SK-N-SH treated with all-trans-retinoic acid at 6 μM for 48 hours (cell line): ENCODE results near the gene EML4.
A peak's percentile ranks its signal among the peaks of the same experiment; 100 is the strongest.

Experiments
- ATAC-seq: fragments of 200-7000 bp; cut with Tn5 transposase; 3 replicates; pipeline ENCODE4 v1.9.1; 2020; ENCODE audit warnings: mild to moderate bottlenecking, moderate library complexity
- ARNTL ChIP-seq: fragments of 450-650 bp; formaldehyde crosslinking; IDR thresholded peaks from 2 replicates; pipeline ENCODE4 v1.5.0; 2020; ENCODE audit warnings: low read depth, mild to moderate bottlenecking, moderate library complexity, borderline replicate concordance
- BACH2 ChIP-seq: fragments of 250-450 bp; sonication (Bioruptor Pico); IDR thresholded peaks from 2 replicates; pipeline ENCODE4 v1.9.0; 2021; ENCODE audit warnings: mild to moderate bottlenecking, borderline replicate concordance
- CREB5 ChIP-seq: fragments of 250-450 bp; sonication (Bioruptor Pico); IDR thresholded peaks from 2 replicates; pipeline ENCODE4 v1.5.1; 2020; ENCODE audit warnings: low read depth, mild to moderate bottlenecking, moderate library complexity
- CSDC2 ChIP-seq: fragments of 250-450 bp; sonication (Bioruptor Pico); IDR thresholded peaks from 2 replicates; pipeline ENCODE4 v1.5.0; 2020; ENCODE audit warnings: mild to moderate bottlenecking, moderate library complexity
- GLIS3 ChIP-seq: fragments of 250-450 bp; sonication (Bioruptor Pico); IDR thresholded peaks from 2 replicates; pipeline ENCODE4 v1.5.0; 2020; ENCODE audit warnings: mild to moderate bottlenecking, moderate library complexity
- ISL1 ChIP-seq: fragments of 250-450 bp; sonication (Bioruptor Pico); IDR thresholded peaks from 2 replicates; pipeline ENCODE4 v2.1.2; 2022; ENCODE audit warnings: mild to moderate bottlenecking, moderate library complexity
- OSR1 ChIP-seq: fragments of 250-450 bp; sonication (Bioruptor Pico); IDR thresholded peaks from 2 replicates; pipeline ENCODE4 v1.8.0; 2022; ENCODE audit warnings: moderate library complexity, mild to moderate bottlenecking, inconsistent platforms
- PATZ1 ChIP-seq: fragments of 250-450 bp; sonication (Bioruptor Pico); IDR thresholded peaks from 2 replicates; pipeline ENCODE4 v1.8.0; 2020; ENCODE audit warnings: mild to moderate bottlenecking, moderate library complexity, borderline replicate concordance
- PPARA ChIP-seq: fragments of 250-450 bp; sonication (Bioruptor Pico); IDR thresholded peaks from 2 replicates; pipeline ENCODE4 v1.5.0; 2020; ENCODE audit warnings: mild to moderate bottlenecking, borderline replicate concordance
- ZC3H10 ChIP-seq: fragments of 250-450 bp; sonication (Bioruptor Pico); IDR thresholded peaks from 2 replicates; pipeline ENCODE4 v1.5.1; 2021; ENCODE audit warnings: mild to moderate bottlenecking, moderate library complexity
- ZFP3 ChIP-seq: fragments of 250-450 bp; sonication (Bioruptor Pico); IDR thresholded peaks from 2 replicates; pipeline ENCODE4 v1.5.0; 2020; ENCODE audit warnings: mild to moderate bottlenecking, moderate library complexity
- ZFP30 ChIP-seq: fragments of 450-650 bp; formaldehyde crosslinking; IDR thresholded peaks from 2 replicates; pipeline ENCODE4 v1.5.0; 2022; ENCODE audit warnings: mild to moderate bottlenecking, moderate library complexity
- ZNF565 ChIP-seq: fragments of 450-650 bp; formaldehyde crosslinking; conservative IDR thresholded peaks from 2 replicates; pipeline ENCODE4 v1.5.0; 2020; ENCODE audit warnings: low read depth, mild to moderate bottlenecking, moderate library complexity
- ZNF8 ChIP-seq: fragments of 450-650 bp; formaldehyde crosslinking; IDR thresholded peaks from 2 replicates; pipeline ENCODE4 v1.5.0; 2020; ENCODE audit warnings: mild to moderate bottlenecking, moderate library complexity
- TF ChIP-seq, protein P1 (sequence below): fragments of 250-450 bp; sonication (Bioruptor Pico); IDR thresholded peaks from 2 replicates; pipeline ENCODE4 v1.5.1; 2021; ENCODE audit warnings: mild to moderate bottlenecking, moderate library complexity
- TF ChIP-seq, protein P2 (sequence below): fragments of 250-450 bp; sonication (Bioruptor Pico); IDR thresholded peaks from 2 replicates; pipeline ENCODE4 v1.8.0; 2021; ENCODE audit warnings: low read depth, mild to moderate bottlenecking, moderate library complexity, borderline replicate concordance
- TF ChIP-seq, protein P3 (sequence below): fragments of 250-450 bp; sonication (Bioruptor Pico); IDR thresholded peaks from 2 replicates; pipeline ENCODE4 v1.5.0; 2020; ENCODE audit warnings: mild to moderate bottlenecking, moderate library complexity

EML4 gene

GRCh38 chr2:42167458-42167857 is 1.7 kb upstream of the EML4 start:
- ATAC-seq, result peak; percentile 6; the same call in 1 of the 3 replicates
- no peak for TF ChIP-seq PPARA
- TF ChIP-seq ZC3H10 (CRISPR knock-in tag), result no peak
- peak; percentile 64; the same call in 1 of the 2 replicates for TF ChIP-seq CSDC2 (CRISPR knock-in tag)
- TF ChIP-seq, protein P1, sequence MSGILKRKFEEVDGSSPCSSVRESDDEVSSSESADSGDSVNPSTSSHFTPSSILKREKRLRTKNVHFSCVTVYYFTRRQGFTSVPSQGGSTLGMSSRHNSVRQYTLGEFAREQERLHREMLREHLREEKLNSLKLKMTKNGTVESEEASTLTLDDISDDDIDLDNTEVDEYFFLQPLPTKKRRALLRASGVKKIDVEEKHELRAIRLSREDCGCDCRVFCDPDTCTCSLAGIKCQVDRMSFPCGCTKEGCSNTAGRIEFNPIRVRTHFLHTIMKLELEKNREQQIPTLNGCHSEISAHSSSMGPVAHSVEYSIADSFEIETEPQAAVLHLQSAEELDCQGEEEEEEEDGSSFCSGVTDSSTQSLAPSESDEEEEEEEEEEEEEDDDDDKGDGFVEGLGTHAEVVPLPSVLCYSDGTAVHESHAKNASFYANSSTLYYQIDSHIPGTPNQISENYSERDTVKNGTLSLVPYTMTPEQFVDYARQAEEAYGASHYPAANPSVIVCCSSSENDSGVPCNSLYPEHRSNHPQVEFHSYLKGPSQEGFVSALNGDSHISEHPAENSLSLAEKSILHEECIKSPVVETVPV, result no peak
- TF ChIP-seq ZFP30 (CRISPR knock-in tag), result no peak

DNA sequence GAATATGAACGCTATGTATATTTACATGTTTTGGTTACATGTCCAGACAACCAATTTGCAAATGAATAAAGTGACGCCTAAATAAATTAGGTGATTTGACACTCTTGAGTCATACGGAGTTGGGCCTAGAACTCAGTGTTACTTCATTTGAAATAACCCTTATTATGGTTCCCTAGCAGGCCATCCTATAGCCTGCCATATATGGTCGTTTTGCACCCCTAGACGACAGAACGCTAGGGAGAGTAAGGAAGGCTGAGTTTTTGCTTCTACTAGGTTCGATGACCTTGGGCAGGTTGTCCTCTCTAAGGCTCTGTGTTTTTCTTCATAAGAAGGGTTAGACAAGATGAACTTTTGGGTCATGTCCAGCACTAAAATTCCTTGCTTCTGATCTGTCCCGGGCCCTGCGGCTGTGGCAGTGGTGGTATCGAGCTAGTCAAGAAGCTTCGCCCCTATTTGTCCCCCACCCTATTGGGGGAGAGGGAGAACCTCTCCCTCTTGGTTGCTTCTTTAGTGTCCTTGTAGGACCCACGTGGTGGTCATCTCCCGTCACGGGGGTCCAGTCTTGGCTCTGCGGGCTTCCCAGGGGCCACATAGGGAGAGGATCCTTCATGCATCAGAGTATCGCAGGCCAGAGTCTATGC is 574 bp upstream of the EML4 start:
- TF ChIP-seq, protein P2, sequence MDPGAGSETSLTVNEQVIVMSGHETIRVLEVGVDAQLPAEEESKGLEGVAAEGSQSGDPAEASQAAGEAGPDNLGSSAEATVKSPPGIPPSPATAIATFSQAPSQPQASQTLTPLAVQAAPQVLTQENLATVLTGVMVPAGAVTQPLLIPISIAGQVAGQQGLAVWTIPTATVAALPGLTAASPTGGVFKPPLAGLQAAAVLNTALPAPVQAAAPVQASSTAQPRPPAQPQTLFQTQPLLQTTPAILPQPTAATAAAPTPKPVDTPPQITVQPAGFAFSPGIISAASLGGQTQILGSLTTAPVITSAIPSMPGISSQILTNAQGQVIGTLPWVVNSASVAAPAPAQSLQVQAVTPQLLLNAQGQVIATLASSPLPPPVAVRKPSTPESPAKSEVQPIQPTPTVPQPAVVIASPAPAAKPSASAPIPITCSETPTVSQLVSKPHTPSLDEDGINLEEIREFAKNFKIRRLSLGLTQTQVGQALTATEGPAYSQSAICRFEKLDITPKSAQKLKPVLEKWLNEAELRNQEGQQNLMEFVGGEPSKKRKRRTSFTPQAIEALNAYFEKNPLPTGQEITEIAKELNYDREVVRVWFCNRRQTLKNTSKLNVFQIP, result no peak
- no peak for TF ChIP-seq ZNF8 (CRISPR knock-in tag)
- TF ChIP-seq ZNF565 (CRISPR knock-in tag), result 0 out of 2 replicates have a peak, but pooled peaks have one; percentile 57
- TF ChIP-seq ZFP3 (CRISPR knock-in tag), result peak; percentile 16; the same call in 1 of the 2 replicates
- TF ChIP-seq, protein P3, sequence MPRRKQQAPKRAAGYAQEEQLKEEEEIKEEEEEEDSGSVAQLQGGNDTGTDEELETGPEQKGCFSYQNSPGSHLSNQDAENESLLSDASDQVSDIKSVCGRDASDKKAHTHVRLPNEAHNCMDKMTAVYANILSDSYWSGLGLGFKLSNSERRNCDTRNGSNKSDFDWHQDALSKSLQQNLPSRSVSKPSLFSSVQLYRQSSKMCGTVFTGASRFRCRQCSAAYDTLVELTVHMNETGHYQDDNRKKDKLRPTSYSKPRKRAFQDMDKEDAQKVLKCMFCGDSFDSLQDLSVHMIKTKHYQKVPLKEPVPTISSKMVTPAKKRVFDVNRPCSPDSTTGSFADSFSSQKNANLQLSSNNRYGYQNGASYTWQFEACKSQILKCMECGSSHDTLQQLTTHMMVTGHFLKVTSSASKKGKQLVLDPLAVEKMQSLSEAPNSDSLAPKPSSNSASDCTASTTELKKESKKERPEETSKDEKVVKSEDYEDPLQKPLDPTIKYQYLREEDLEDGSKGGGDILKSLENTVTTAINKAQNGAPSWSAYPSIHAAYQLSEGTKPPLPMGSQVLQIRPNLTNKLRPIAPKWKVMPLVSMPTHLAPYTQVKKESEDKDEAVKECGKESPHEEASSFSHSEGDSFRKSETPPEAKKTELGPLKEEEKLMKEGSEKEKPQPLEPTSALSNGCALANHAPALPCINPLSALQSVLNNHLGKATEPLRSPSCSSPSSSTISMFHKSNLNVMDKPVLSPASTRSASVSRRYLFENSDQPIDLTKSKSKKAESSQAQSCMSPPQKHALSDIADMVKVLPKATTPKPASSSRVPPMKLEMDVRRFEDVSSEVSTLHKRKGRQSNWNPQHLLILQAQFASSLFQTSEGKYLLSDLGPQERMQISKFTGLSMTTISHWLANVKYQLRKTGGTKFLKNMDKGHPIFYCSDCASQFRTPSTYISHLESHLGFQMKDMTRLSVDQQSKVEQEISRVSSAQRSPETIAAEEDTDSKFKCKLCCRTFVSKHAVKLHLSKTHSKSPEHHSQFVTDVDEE (CRISPR knock-in tag), result peak; percentile 20; the same call in 1 of the 2 replicates
- no peak for TF ChIP-seq ARNTL (CRISPR knock-in tag)
- no peak for TF ChIP-seq GLIS3

DNA sequence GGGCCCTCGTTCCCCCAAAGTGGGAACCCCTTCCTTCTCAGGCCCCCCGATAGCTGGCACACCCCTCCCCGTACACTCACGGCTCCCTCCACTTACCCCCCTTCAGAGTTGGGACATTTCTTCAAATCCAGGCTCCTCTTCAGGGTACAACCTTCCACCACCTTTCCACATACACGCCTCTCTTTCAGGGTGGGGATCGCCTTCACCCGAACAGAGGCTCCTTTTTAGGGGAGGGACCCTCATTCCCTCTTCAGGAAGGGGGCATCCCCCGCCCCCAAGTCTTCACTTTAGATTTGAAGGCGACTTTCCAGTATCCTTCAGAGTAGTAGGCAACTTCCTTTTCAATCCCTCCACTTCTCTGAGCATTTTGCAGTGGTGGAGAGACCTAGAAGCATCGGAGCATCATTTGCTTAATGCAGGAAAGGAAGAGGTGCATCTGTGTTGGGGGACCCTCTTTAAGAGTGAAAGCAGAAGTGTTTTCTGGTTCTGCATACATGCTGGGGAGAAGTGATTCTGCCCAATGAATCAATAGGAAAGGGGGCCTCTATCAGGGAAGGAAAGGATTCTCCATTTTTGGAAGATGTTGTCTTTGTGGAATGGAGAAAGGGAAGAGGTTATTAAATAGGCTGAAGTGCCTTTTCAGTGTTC is 845 bp downstream of the EML4 start:
- ATAC-seq, result peak; percentile 48
- no peak for TF ChIP-seq GLIS3
- TF ChIP-seq OSR1, result no peak
- TF ChIP-seq ZNF8 (CRISPR knock-in tag), result no peak
- no peak for TF ChIP-seq BACH2 (CRISPR knock-in tag)
- no peak for TF ChIP-seq ISL1
- TF ChIP-seq, protein P1, result no peak
- TF ChIP-seq ZFP3 (CRISPR knock-in tag), result no peak
- no peak for TF ChIP-seq PPARA
- no peak for TF ChIP-seq ZFP30 (CRISPR knock-in tag)
- no peak for TF ChIP-seq PATZ1 (CRISPR knock-in tag)

More for the DNA sequence above, 574 bp upstream of the EML4 start:
- no peak for ATAC-seq

DNA sequence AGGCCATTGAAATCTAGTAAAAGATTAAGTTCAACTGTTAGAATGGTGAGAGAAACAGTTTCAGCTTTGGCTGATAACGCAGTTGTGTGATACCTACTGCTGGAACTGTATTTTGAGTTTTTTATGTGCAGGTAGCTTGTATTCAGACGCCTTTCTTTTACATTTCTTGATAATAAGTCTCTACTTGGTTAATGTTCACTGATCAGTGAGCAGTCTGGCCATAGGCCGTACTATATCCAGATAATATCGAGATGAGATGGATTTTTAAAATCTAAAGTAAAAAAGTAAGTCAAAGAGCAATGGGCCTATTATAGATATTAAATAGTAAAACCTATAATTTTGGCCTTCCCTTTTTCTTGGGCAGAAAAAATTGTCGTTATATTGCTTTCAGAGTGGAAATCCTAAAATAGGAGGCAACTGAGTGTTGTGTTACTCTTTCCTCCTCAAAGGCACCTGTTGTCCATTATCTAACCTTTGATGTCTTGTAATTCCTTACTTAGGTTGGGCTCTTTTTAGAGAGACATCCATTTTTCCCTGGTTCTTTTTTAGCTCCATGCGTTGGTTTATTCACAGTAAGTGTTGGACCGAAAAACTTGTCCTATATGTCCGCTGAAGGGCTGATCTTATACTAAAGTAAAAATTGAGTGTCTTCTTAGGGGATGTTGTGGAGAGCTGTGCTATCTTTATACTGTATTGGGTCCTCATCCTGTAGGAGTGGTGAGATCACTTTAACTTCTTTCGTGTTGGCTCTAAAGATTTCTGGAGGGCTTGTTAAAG is 1.7 kb downstream of the EML4 start:
- peak; percentile 31 for ATAC-seq
- TF ChIP-seq CREB5 (CRISPR knock-in tag), result 0 out of 2 replicates have a peak, but pooled peaks have one; percentile 2
- TF ChIP-seq ARNTL (CRISPR knock-in tag), result no peak
